Suprapubic skin (tissue), 4 donors: ENCODE data around the gene SH2D2A. TPM values are rescaled to one million over a fixed set of nuclear protein-coding genes. Genes with fewer than 3 reads are reported as not detected.
A peak's percentile ranks its signal among the peaks of the same experiment; 100 is the strongest.

Source experiments
- DNase-seq, 2 donors: peaks; one replicate each; pipeline ENCODE4 v3.0.0-alpha.2; 2019; ENCODE audit warnings: low spot score in 2 of 2
- H3K27ac ChIP-seq: fragments of 200-600 bp; sonication (generic); one replicate; pipeline ENCODE4 v1.5.1; 2019
- H3K27me3 ChIP-seq: fragments of 200-600 bp; sonication (generic); one replicate; pipeline ENCODE4 v1.5.1; 2019
- H3K36me3 ChIP-seq: fragments of 200-600 bp; sonication (generic); one replicate; pipeline ENCODE4 v1.5.1; 2019
- H3K4me1 ChIP-seq: fragments of 200-600 bp; sonication (generic); one replicate; pipeline ENCODE4 v1.5.1; 2019
- H3K4me3 ChIP-seq: fragments of 200-600 bp; sonication (generic); one replicate; pipeline ENCODE4 v1.5.1; 2019; ENCODE audit warnings: mild to moderate bottlenecking
- H3K9me3 ChIP-seq: fragments of 200-600 bp; sonication (generic); one replicate; pipeline ENCODE4 v1.5.1; 2019
- EP300 ChIP-seq: sonication (generic); formaldehyde crosslinking; IDR thresholded peaks from one replicate; pipeline ENCODE4 v1.6.1; 2017; ENCODE audit warnings: antibody characterized with exemption
- POLR2A ChIP-seq, 2 donors: fragments of 450-650 bp; IDR thresholded peaks; one replicate each; pipeline ENCODE4 v1.6.1; 2017; ENCODE audit warnings: antibody characterized with exemption in 2 of 2, mild to moderate bottlenecking in 2 of 2, moderate library complexity in 2 of 2
- POLR2AphosphoS5 ChIP-seq, 3 donors: sonication (generic); formaldehyde crosslinking; IDR thresholded peaks; one replicate each; pipeline ENCODE4 v1.6.1; 2017; ENCODE audit warnings: antibody characterized with exemption in 3 of 3
- WGBS: methylation state at CpG from one replicate; pipeline ENCODE4 v1.1.5; 2018; 5-methylcytosine and 5-hydroxymethylcytosine counted together
- total RNA-seq, 4 donors: library from RNA; depleted of rRNA; stranded (reverse); fragments of >200 nt; gene quantifications; one replicate each; pipeline ENCODE4 v1.1.0, GENCODE V29; 2016
- TF ChIP-seq, protein P1 (sequence below), 2 donors: fragments of 200-600 bp in 1 of 2; fragments of 450-650 bp in 1 of 2; sonication (generic) in 1 of 2; IDR thresholded peaks; one replicate each; pipeline ENCODE4 v1.5.1; 2016 to 2019; ENCODE audit warnings: antibody characterized with exemption in 2 of 2, mild to moderate bottlenecking in 1 of 2, moderate library complexity in 1 of 2

SH2D2A gene
- total RNA-seq, 4 donors from 2014 or later, result 0.29 to 0.48 TPM; not detected in 2

DNA sequence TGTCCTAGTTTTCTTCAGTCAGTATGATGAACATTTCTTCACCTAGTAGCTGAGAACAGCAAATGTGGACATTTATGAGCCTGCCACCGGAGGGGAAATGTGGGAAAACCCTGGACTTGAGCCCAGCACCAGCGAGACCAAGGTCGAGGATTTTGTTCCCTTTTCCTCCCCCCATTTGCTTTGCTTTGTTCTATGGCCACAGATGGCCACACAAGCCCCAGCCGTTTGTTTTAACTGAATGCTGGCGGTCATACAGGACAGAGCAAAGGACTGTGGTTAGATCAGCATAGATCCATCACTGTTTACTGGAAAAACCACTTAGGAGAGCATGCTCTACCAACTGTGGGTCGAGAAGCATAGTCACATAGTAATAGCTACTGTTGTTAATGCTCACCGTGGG is 20.9 kb downstream of the SH2D2A start:
- Histone ChIP-seq H3K4me3 (no peak overlapping the region), H3K36me3 (peaks cover 99% of the 10 kb centered on the region), H3K9me3 (no peaks in the 10 kb centered on the region), H3K27me3 (no peaks in the 10 kb centered on the region), H3K27ac (no peak overlapping the region), H3K4me1 (no peaks in the 10 kb centered on the region)
- peak in 1 of 2 donors; percentile 15 for DNase-seq
- TF ChIP-seq POLR2A (IDR thresholded peaks at IDR 0.05) (no peak), EP300 (no peak), POLR2AphosphoS5 (IDR thresholded peaks at IDR 0.05) (no peak)
- TF ChIP-seq, protein P1, sequence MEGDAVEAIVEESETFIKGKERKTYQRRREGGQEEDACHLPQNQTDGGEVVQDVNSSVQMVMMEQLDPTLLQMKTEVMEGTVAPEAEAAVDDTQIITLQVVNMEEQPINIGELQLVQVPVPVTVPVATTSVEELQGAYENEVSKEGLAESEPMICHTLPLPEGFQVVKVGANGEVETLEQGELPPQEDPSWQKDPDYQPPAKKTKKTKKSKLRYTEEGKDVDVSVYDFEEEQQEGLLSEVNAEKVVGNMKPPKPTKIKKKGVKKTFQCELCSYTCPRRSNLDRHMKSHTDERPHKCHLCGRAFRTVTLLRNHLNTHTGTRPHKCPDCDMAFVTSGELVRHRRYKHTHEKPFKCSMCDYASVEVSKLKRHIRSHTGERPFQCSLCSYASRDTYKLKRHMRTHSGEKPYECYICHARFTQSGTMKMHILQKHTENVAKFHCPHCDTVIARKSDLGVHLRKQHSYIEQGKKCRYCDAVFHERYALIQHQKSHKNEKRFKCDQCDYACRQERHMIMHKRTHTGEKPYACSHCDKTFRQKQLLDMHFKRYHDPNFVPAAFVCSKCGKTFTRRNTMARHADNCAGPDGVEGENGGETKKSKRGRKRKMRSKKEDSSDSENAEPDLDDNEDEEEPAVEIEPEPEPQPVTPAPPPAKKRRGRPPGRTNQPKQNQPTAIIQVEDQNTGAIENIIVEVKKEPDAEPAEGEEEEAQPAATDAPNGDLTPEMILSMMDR (IDR thresholded peaks at IDR 0.05), result no peak
- WGBS, result 62% methylated on average over 7 of the region's 7 CpGs

- no peaks in the 10 kb centered on the region for H3K9me3 ChIP-seq
- H3K27me3 ChIP-seq, result no peaks in the 10 kb centered on the region
- H3K4me1 ChIP-seq, result no peaks in the 10 kb centered on the region
- no peak overlapping the region for H3K4me3 ChIP-seq
- TF ChIP-seq EP300 (no peak), POLR2AphosphoS5 (IDR thresholded peaks at IDR 0.05) (no peak), POLR2A (IDR thresholded peaks at IDR 0.05) (no peak)
- TF ChIP-seq, protein P1 (IDR thresholded peaks at IDR 0.05), result no peak
- H3K36me3 ChIP-seq, result peaks cover 99% of the 10 kb centered on the region
- WGBS, result 95% methylated on average over 5 of the region's 5 CpGs
- no peak overlapping the region for H3K27ac ChIP-seq
- peak in 1 of 2 donors; percentile 59 for DNase-seq
Measured at GRCh38 chr1:156795374-156795733, 21.3 kb downstream of the SH2D2A start.

GRCh38 chr1:156794506-156795373 is 21.9 kb downstream of the SH2D2A start:
- TF ChIP-seq EP300 (no peak), POLR2AphosphoS5 (IDR thresholded peaks at IDR 0.05) (no peak), POLR2A (IDR thresholded peaks at IDR 0.05) (no peak)
- TF ChIP-seq, protein P1 (IDR thresholded peaks at IDR 0.05), result no peak
- DNase-seq, result no peak

GRCh38 chr1:156789621-156790318 is 26.9 kb downstream of the SH2D2A start:
- Histone ChIP-seq H3K36me3 (peaks cover 82% of the 10 kb centered on the region), H3K27ac (no peak overlapping the region), H3K9me3 (no peaks in the 10 kb centered on the region), H3K27me3 (no peaks in the 10 kb centered on the region), H3K4me3 (no peak overlapping the region), H3K4me1 (no peaks in the 10 kb centered on the region)
- WGBS, result 94% methylated on average over 4 of the region's 4 CpGs
- TF ChIP-seq POLR2A (IDR thresholded peaks at IDR 0.05), result no peak
- no peak for TF ChIP-seq EP300
- no peak for TF ChIP-seq POLR2AphosphoS5 (IDR thresholded peaks at IDR 0.05)
- TF ChIP-seq, protein P1 (IDR thresholded peaks at IDR 0.05), result no peak
- DNase-seq, result peak in 1 of 2 donors; percentile 4

More at GRCh38 chr1:156794506-156795373, 21.9 kb downstream of the SH2D2A start:
- Histone ChIP-seq H3K27me3 (no peaks in the 10 kb centered on the region), H3K4me1 (no peaks in the 10 kb centered on the region), H3K36me3 (peaks cover 96% of the 10 kb centered on the region), H3K27ac (no peak overlapping the region), H3K4me3 (no peak overlapping the region), H3K9me3 (no peaks in the 10 kb centered on the region)
- 82% methylated on average over 7 of the region's 7 CpGs for WGBS

- WGBS, result 97% methylated on average over 2 of the region's 2 CpGs
- DNase-seq, result no peak
- no peaks in the 10 kb centered on the region for H3K27me3 ChIP-seq
- H3K36me3 ChIP-seq, result peaks cover 81% of the 10 kb centered on the region
- no peak overlapping the region for H3K4me3 ChIP-seq
- no peak for TF ChIP-seq EP300
- TF ChIP-seq, protein P1 (IDR thresholded peaks at IDR 0.05), result no peak
- no peak for TF ChIP-seq POLR2AphosphoS5 (IDR thresholded peaks at IDR 0.05)
- TF ChIP-seq POLR2A (IDR thresholded peaks at IDR 0.05), result no peak
- H3K4me1 ChIP-seq, result no peaks in the 10 kb centered on the region
- H3K27ac ChIP-seq, result no peak overlapping the region
- H3K9me3 ChIP-seq, result no peaks in the 10 kb centered on the region
Measured at GRCh38 chr1:156788136-156788535, 28.5 kb downstream of the SH2D2A start.
